Activated CD8-positive, alpha-beta memory T cell treated with anti-CD3 and anti-CD28 coated beads for 1 hour (primary cell): ENCODE results near the gene PADI4.

Experiments used
- DNase-seq, 2 donors: peaks; one replicate each; pipeline ENCODE4 v3.0.0-alpha.2; 2020; ENCODE audit warnings: low read depth in 1 of 2; ENCODE audit errors: extremely low read depth in 1 of 2

Gene PADI4

GRCh38 chr1:17307946-17308345 lies at the start of gene PADI4:
Gene PADI4 (plus strand): TSS chr1:17308197. CDS start chr1:17308223, 26 bp downstream.
- no peak for DNase-seq

- DNase-seq = no peak
Observed at GRCh38 chr1:17258758-17259130, 49.3 kb upstream of the PADI4 start.

- no peak for DNase-seq
Observed at GRCh38 chr1:17259233-17259873, 48.6 kb upstream of the PADI4 start.

GRCh38 chr1:17260264-17260663 lies 47.7 kb upstream of the PADI4 start:
- no peak for DNase-seq

GRCh38 chr1:17260738-17261137 lies 47.3 kb upstream of the PADI4 start:
- DNase-seq = no peak

- DNase-seq = no peak
Observed at GRCh38 chr1:17263936-17264335, 44.1 kb upstream of the PADI4 start.

- no peak for DNase-seq
Observed at GRCh38 chr1:17264470-17264869, 43.5 kb upstream of the PADI4 start.

- no peak for DNase-seq
Observed at GRCh38 chr1:17265162-17265561, 42.8 kb upstream of the PADI4 start.

GRCh38 chr1:17265950-17266349 lies 42.0 kb upstream of the PADI4 start:
- DNase-seq = no peak

- no peak for DNase-seq
Observed at GRCh38 chr1:17270891-17271765, 36.9 kb upstream of the PADI4 start.

GRCh38 chr1:17272066-17272465 lies 35.9 kb upstream of the PADI4 start:
- DNase-seq = no peak

- no peak for DNase-seq
Observed at GRCh38 chr1:17272646-17273045, 35.4 kb upstream of the PADI4 start.

GRCh38 chr1:17273096-17273495 lies 34.9 kb upstream of the PADI4 start:
- DNase-seq = no peak

- no peak for DNase-seq
Observed at GRCh38 chr1:17274186-17275170, 33.5 kb upstream of the PADI4 start.

- DNase-seq = no peak
Observed at GRCh38 chr1:17276568-17276967, 31.4 kb upstream of the PADI4 start.

- no peak for DNase-seq
Observed at GRCh38 chr1:17277511-17278159, 30.4 kb upstream of the PADI4 start.

- no peak for DNase-seq
Observed at GRCh38 chr1:17278996-17279830, 28.8 kb upstream of the PADI4 start.

GRCh38 chr1:17280436-17280835 lies 27.6 kb upstream of the PADI4 start:
- DNase-seq = no peak

- DNase-seq = no peak
Observed at GRCh38 chr1:17280894-17281293, 27.1 kb upstream of the PADI4 start.

GRCh38 chr1:17281775-17282181 lies 26.2 kb upstream of the PADI4 start:
- DNase-seq = no peak
